ENCODE results near the gene BLM.

Gene BLM

DNA sequence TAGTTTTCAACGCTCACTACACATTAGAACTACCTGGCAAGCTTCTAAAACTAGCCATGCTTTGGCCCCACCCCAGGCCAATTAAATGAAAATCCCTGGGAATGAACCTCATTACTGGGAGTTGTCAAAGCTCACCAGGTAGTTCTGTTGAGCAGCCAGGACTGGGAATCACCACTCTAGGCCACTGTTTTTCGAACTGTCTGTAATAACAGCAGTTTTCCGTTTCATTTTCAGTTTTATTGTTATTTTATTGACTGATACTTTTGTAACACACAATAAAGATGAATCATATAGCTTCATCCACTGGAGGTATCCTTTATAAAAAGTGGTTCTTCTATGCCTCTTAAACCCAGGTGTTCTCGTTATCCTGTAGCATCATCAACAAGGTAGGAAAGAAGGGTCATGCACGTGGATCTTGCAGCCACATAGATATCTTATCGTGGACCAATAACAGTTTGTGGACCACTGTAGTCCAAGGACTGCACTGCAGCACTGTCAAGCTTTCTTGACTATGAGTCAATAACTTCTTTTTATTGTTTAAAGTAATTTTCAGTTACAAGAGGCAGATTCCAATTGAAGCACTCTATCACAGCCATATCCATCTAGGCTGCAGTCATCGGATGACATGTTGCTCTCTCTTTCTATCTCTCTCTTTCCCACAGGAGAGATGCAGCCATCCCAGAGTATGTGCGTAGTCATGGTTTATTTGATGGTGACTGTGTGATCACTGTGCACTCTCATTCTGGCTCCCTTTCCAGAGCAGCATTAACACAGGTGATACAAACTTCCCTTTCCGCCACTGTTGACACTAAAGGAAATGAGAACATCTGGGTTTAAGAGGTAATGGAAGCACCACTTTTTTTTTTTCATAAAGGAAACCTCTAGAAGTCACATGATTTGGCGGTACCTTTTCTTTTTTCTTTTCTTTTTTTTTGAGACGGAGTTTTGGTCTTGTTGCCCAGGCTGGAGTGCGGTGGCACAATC is 39.0 kb upstream of the BLM start:
- CTCF ChIA-PET: interaction anchor here (1.0 to 2.0 kb wide), 8 partner anchors 11 to 253 kb away, joined by 3 to 6 read pairs (median 3); partner anchors contain the start of gene BLM
- POLR2A ChIA-PET: no interaction called here
- TF ChIP-seq, protein P1, sequence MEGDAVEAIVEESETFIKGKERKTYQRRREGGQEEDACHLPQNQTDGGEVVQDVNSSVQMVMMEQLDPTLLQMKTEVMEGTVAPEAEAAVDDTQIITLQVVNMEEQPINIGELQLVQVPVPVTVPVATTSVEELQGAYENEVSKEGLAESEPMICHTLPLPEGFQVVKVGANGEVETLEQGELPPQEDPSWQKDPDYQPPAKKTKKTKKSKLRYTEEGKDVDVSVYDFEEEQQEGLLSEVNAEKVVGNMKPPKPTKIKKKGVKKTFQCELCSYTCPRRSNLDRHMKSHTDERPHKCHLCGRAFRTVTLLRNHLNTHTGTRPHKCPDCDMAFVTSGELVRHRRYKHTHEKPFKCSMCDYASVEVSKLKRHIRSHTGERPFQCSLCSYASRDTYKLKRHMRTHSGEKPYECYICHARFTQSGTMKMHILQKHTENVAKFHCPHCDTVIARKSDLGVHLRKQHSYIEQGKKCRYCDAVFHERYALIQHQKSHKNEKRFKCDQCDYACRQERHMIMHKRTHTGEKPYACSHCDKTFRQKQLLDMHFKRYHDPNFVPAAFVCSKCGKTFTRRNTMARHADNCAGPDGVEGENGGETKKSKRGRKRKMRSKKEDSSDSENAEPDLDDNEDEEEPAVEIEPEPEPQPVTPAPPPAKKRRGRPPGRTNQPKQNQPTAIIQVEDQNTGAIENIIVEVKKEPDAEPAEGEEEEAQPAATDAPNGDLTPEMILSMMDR (IDR thresholded peaks at IDR 0.05; ENCODE audit: control extremely low read depth, extremely low read depth, low read depth, missing control alignments): no peak
- no peak for DNase-seq (ENCODE audit: extremely low spot score)

DNA sequence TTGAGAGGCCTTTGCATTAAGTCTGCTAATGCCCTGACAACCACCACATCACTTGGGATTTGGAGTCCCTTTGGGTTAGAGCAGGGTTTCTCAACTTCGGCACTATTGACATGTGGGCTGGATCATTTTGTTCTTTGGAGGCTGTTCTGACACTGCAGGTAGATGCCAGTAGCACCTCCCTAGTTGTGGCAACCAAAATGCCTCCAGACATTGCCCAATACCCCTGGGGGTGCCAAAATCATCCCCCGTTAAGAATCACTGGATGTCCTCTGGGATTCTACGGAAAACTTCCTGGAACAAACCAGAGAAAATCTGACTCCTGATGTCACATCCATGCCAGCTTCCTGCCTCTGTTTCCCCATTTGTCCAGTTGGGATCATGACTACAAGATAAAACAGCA is 37.2 kb upstream of the BLM start:
- TF ChIP-seq, protein P1 (IDR thresholded peaks at IDR 0.05; ENCODE audit: control extremely low read depth, extremely low read depth, low read depth, missing control alignments): no peak
- CTCF ChIA-PET: no interaction called here
- DNase-seq (ENCODE audit: extremely low spot score): no peak
- POLR2A ChIA-PET: no interaction called here

DNA sequence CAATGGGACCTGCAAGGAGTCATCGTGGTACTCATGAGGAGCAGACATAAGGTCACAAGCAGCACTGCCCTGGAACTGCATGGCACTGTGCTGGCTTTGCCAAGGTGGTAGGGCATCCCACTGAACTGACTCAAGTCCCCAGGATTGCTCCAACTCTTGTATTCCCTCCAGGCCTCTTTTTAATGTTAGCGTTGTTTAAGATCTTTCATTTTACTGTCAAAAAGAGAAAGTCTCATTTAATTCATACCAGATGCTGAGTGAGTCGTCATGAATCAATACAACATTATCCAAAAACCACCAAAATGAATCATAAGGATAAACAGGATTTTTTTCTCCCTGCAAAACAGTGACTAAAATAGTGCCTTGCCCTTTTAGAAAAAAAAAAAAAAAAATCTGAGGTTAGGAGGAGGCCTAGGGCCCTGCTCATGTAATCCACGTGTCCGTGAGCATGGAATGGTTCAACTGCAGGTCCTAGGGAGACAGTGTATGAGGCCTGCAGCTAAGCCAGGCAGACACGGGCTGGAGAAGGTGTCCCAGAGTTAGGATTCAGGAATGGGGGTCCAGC is 36.7 kb upstream of the BLM start:
- ChIA-PET CTCF (interaction anchor here (1.6 kb wide), 1 partner anchor 24 kb away, joined by 5 read pairs; no protein-coding TSS in a partner anchor), POLR2A (no interaction called here)
- TF ChIP-seq, protein P1 (IDR thresholded peaks at IDR 0.05; ENCODE audit: control extremely low read depth, extremely low read depth, low read depth, missing control alignments): no peak
- DNase-seq (ENCODE audit: extremely low spot score): no peak

DNA sequence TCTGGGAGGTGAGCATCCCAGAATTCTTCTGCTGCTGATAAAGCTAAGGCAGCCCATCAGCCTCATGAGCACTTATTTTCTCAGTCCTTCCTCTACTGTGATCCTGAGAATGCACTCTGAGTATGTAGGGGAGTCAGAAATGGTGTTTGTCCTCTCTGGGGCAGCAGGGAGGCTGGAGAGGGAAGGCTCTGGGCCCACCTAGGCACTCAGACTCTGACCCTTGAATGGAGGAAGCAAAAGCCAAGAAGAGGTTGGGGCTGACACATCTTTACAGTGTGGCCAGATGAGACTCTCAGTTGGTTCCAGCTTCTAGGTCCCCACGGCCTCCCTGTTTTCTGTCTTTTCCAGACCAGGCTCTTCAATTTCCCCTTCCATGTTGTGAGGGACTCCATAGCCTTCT is 36.1 kb upstream of the BLM start:
- DNase-seq (ENCODE audit: extremely low spot score): no peak
- POLR2A ChIA-PET: no interaction called here
- TF ChIP-seq, protein P1 (IDR thresholded peaks at IDR 0.05; ENCODE audit: control extremely low read depth, extremely low read depth, low read depth, missing control alignments): no peak
- CTCF ChIA-PET: interaction anchor here (1.6 kb wide), 1 partner anchor 24 kb away, joined by 5 read pairs; no protein-coding TSS in a partner anchor

DNA sequence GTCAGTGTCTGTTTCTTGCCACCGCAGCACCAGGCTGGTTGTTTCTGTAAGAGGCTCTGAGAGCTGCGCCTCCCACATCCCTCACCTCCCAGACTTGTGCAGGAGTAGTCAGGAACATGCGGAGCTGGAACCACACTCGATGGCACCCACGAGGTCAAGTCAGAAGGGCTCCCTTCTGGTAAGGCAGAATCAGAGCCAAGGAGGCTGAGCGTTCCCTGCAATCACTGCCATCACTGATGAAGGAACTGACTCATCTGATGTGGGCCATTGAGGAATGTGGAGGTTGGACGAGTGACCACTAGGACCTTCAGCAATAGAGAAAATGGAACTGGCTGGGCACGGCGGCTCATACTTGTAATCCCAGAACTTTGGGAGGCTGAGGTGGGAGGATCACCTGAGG is 35.7 kb upstream of the BLM start:
- CTCF ChIA-PET: interaction anchor here (1.6 kb wide), 1 partner anchor 23 kb away, joined by 5 read pairs; no protein-coding TSS in a partner anchor
- DNase-seq (ENCODE audit: extremely low spot score): no peak
- POLR2A ChIA-PET: interaction anchor here (0.7 kb wide), 1 partner anchor 137 kb away, joined by 3 read pairs; no protein-coding TSS in a partner anchor
- TF ChIP-seq, protein P1 (IDR thresholded peaks at IDR 0.05; ENCODE audit: control extremely low read depth, extremely low read depth, low read depth, missing control alignments): no peak

DNA sequence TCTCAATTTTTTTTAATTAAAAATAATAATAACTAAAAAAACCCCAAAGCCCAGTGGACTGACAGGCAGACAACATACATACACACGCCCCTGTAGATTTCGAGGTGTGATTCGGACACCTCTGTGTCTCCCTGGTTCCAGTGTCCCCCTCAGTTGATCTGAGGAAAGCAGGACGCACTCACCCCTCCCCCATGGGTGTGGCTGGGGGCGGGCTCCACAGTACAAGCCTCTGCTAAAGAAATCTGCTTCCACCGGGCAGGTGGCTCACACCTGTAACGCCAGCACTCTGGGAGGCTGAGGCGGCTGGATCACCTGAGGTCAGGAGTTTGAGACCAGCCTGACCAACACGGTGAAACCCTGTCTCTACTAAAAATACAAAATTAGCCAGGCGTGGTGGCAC is 33.8 kb upstream of the BLM start:
- TF ChIP-seq, protein P1 (IDR thresholded peaks at IDR 0.05; ENCODE audit: control extremely low read depth, extremely low read depth, low read depth, missing control alignments): no peak
- ChIA-PET CTCF (interaction anchor here (0.9 kb wide), 1 partner anchor 252 kb away, joined by 3 read pairs; the partner anchor contains the start of gene UNC45A), POLR2A (no interaction called here)
- no peak for DNase-seq (ENCODE audit: extremely low spot score)
